Panc1 (cell line): Measurements from ENCODE around the gene ITFG1. TPM values are rescaled to one million over a fixed set of nuclear protein-coding genes. Genes with fewer than 3 reads are reported as not detected.

Experiments
- ATAC-seq: fragments of 200-7000 bp; cut with Tn5 transposase; 2 replicates; pipeline ENCODE4 v1.9.1; 2020; ENCODE audit warnings: mild to moderate bottlenecking, moderate library complexity
- BruUV-seq: library from RNA; stranded (reverse); fragments of 400-500 nt; replicated peaks from 2 replicates; lab custom pipeline; 2021; lab: Mats Ljungman, UMichigan
- CTCF ChIA-PET: fragments of 300-600 bp; sonication (Branson Sonifier 250); formaldehyde crosslinking; loops from one replicate; lab custom pipeline; 2022; ENCODE audit warnings: antibody characterized with exemption; lab: Charles Lee
- POLR2A ChIA-PET: fragments of 300-600 bp; sonication (Branson Sonifier 250); formaldehyde crosslinking; loops from one replicate; lab custom pipeline; 2022; ENCODE audit warnings: antibody characterized with exemption; lab: Charles Lee
- DNase-seq: peaks from one replicate; pipeline ENCODE4 v3.0.0-alpha.2; 2010; ENCODE audit warnings: low read depth, low spot score
- H3K27ac ChIP-seq: 2 replicates; pipeline ENCODE4 v1.5.1; 2011; ENCODE audit warnings: mild to moderate bottlenecking, low read length, inconsistent platforms
- H3K27me3 ChIP-seq: fragments of 200-500 bp; sonication (Bioruptor generic); 2 replicates; pipeline ENCODE4 v1.6.0; 2014; ENCODE audit warnings: low read length, inconsistent platforms; ENCODE audit not compliant: control insufficient read depth, insufficient read depth
- H3K36me3 ChIP-seq: fragments of 200-500 bp; sonication (Bioruptor generic); 2 replicates; pipeline ENCODE4 v1.5.1; 2014; ENCODE audit warnings: inconsistent platforms, mild to moderate bottlenecking, low read length, moderate library complexity; ENCODE audit not compliant: control insufficient read depth, insufficient read depth
- H3K4me1 ChIP-seq: 2 replicates; pipeline ENCODE4 v1.5.1; 2011; ENCODE audit warnings: inconsistent platforms, mild to moderate bottlenecking, low read length, moderate library complexity; ENCODE audit not compliant: control insufficient read depth, insufficient read depth
- H3K4me3 ChIP-seq, 2 experiments: 2 replicates each; pipeline ENCODE4 v1.5.1; 2011 to 2012; ENCODE audit warnings: low read depth in 2 of 2, low read length in 2 of 2, mild to moderate bottlenecking in 2 of 2, inconsistent platforms in 1 of 2, moderate library complexity in 1 of 2
- H3K9me3 ChIP-seq: fragments of 200-500 bp; sonication (Bioruptor generic); 2 replicates; pipeline ENCODE4 v1.5.1; 2014; ENCODE audit warnings: low read depth, mild to moderate bottlenecking, inconsistent platforms, low read length, moderate library complexity; ENCODE audit not compliant: control insufficient read depth, insufficient read depth
- CTCF ChIP-seq: fragments of 450-650 bp; IDR thresholded peaks from 2 replicates; pipeline ENCODE4 v1.5.1; 2017; ENCODE audit warnings: mild to moderate bottlenecking
- POLR2AphosphoS5 ChIP-seq: IDR thresholded peaks from 2 replicates; pipeline ENCODE4 v1.6.1; 2012; ENCODE audit warnings: mild to moderate bottlenecking, low read depth, low read length, moderate library complexity
- REST ChIP-seq, 2 experiments: IDR thresholded peaks; 2 replicates each; pipeline ENCODE4 v1.6.1; 2011 to 2012; ENCODE audit warnings: low read depth in 2 of 2, control low read depth in 1 of 2, low read length in 1 of 2, mild to moderate bottlenecking in 1 of 2, moderate library complexity in 1 of 2; ENCODE audit not compliant: insufficient read depth in 1 of 2
- SIN3A ChIP-seq: IDR thresholded peaks from 2 replicates; pipeline ENCODE4 v1.6.1; 2012; ENCODE audit warnings: low read depth, mild to moderate bottlenecking, low read length, moderate library complexity, borderline replicate concordance; ENCODE audit not compliant: insufficient read depth
- TCF7L2 ChIP-seq: IDR thresholded peaks from 2 replicates; pipeline ENCODE4 v1.6.1; 2011; ENCODE audit warnings: mild to moderate bottlenecking, low read depth, low read length, inconsistent platforms
- in situ Hi-C: cut with HindIII; loops from 2 replicates; pipeline ENCODE4 v1.10.0; 2016; ENCODE audit warnings: low sequenced_read_pairs, low pct_unique_long_range_greater_than_20kb
- intact Hi-C: fragments of 100-400 bp; cut with micrococcal nuclease; formaldehyde crosslinking; loops from one replicate; pipeline ENCODE4 v1.10.0; 2022; ENCODE audit not compliant: unreplicated experiment
- total RNA-seq: library from RNA; stranded (reverse); gene quantifications from one replicate; pipeline ENCODE4 v1.2.1, GENCODE V29; 2021; ENCODE audit not compliant: unreplicated experiment

Gene ITFG1
- total RNA-seq, 1 experiment from 2014 or later, result 26.5 TPM

- H3K36me3 ChIP-seq, result no peaks in the 10 kb centered on the region; the same call in 1 of the 2 replicates
- no TSS peak for BruUV-seq
- H3K27me3 ChIP-seq, result no peaks in the 10 kb centered on the region
- H3K9me3 ChIP-seq, result no peaks in the 10 kb centered on the region
- in situ Hi-C loops, result no loop called here
- intact Hi-C loops, result no loop called here
- DNase-seq (no peak), ATAC-seq (no peak)
- H3K4me1 ChIP-seq, result no peaks in the 10 kb centered on the region
- H3K27ac ChIP-seq, result no peak overlapping the region
- no peak overlapping the region for H3K4me3 ChIP-seq
- TF ChIP-seq POLR2AphosphoS5 (no peak), REST (IDR thresholded peaks at IDR 0.05; ENCODE audit: insufficient read depth in 1 of 2, low read depth in 2 of 2, low read length in 1 of 2) (no peak), TCF7L2 (no peak), SIN3A (no peak), CTCF (no peak)
- POLR2A ChIA-PET, result no interaction called here
- CTCF ChIA-PET, result no interaction called here
These were observed 43.7 kb upstream of the ITFG1 start for GRCh38 chr16:47504599-47504998.

DNA sequence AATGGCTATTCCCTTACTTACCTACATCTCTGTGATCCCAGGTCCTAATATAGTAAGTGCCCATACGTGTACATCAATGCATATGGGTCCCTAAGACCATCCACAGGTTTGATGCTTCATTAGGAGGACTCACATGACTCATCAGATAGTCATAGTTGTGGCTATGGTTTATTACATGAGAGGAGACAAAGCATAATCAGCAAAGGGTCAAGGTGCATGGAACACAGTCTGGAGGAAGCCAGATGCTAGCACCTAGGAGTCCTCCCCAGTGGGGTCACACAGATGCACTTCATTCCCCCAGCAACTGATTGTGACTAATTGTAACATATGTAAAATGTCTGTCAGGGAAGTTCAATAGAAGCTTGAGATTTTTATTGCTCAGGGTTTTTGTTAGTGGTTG, 43.1 kb upstream of the ITFG1 start:
- no peaks in the 10 kb centered on the region for H3K27me3 ChIP-seq
- no TSS peak for BruUV-seq
- no peak overlapping the region for H3K4me3 ChIP-seq
- in situ Hi-C loops (no loop called here), intact Hi-C loops (no loop called here)
- H3K36me3 ChIP-seq, result no peaks in the 10 kb centered on the region; the same call in 1 of the 2 replicates
- POLR2A ChIA-PET, result no interaction called here
- H3K9me3 ChIP-seq, result no peaks in the 10 kb centered on the region
- H3K27ac ChIP-seq, result no peak overlapping the region
- no peaks in the 10 kb centered on the region for H3K4me1 ChIP-seq
- CTCF ChIA-PET, result no interaction called here
- TF ChIP-seq REST (IDR thresholded peaks at IDR 0.05; ENCODE audit: insufficient read depth in 1 of 2, low read depth in 2 of 2, low read length in 1 of 2) (no peak), POLR2AphosphoS5 (no peak), CTCF (no peak), TCF7L2 (no peak), SIN3A (no peak)
- ATAC-seq (no peak), DNase-seq (no peak)
